NCI-H345 treated with DMSO at 0.1 percent for 48 hours (cell line): Measurements from ENCODE around the gene EPAS1.

Source experiments
- DNase-seq: peaks from one replicate; lab custom pipeline; 2025; ENCODE audit not compliant: unreplicated experiment; lab: John Stamatoyannopoulos, UW

Gene EPAS1

GRCh38 chr2:46404181-46404759 is 107.1 kb downstream of the EPAS1 start:
- DNase-seq, result no peak

- no peak for DNase-seq
Measured at GRCh38 chr2:46407852-46408455, 110.7 kb downstream of the EPAS1 start.

- no peak for DNase-seq
Measured at GRCh38 chr2:46409756-46410155, 112.5 kb downstream of the EPAS1 start.

GRCh38 chr2:46410273-46411244 is 113.4 kb downstream of the EPAS1 start:
- DNase-seq, result no peak

GRCh38 chr2:46411245-46411641 is 114.0 kb downstream of the EPAS1 start:
- DNase-seq, result no peak

GRCh38 chr2:46411985-46412384 is 114.8 kb downstream of the EPAS1 start:
- DNase-seq, result no peak

- no peak for DNase-seq
Measured at GRCh38 chr2:46413111-46413510, 115.9 kb downstream of the EPAS1 start.

GRCh38 chr2:46413631-46414030 is 116.4 kb downstream of the EPAS1 start:
- DNase-seq, result no peak

GRCh38 chr2:46414701-46415100 is 117.5 kb downstream of the EPAS1 start:
- DNase-seq, result no peak

GRCh38 chr2:46416280-46416679 is 119.1 kb downstream of the EPAS1 start:
- no peak for DNase-seq

GRCh38 chr2:46416739-46417403 is 119.7 kb downstream of the EPAS1 start:
- no peak for DNase-seq

- no peak for DNase-seq
Measured at GRCh38 chr2:46420945-46421344, 123.7 kb downstream of the EPAS1 start.

- no peak for DNase-seq
Measured at GRCh38 chr2:46421361-46421760, 124.2 kb downstream of the EPAS1 start.

GRCh38 chr2:46422717-46423394 is 125.6 kb downstream of the EPAS1 start:
- no peak for DNase-seq

GRCh38 chr2:46424937-46425336 is 127.7 kb downstream of the EPAS1 start:
- no peak for DNase-seq

- no peak for DNase-seq
Measured at GRCh38 chr2:46428911-46429436, 131.8 kb downstream of the EPAS1 start.

- DNase-seq, result no peak
Measured at GRCh38 chr2:46430413-46430812, 133.2 kb downstream of the EPAS1 start.

GRCh38 chr2:46430992-46431391 is 133.8 kb downstream of the EPAS1 start:
- no peak for DNase-seq

GRCh38 chr2:46431481-46432235 is 134.5 kb downstream of the EPAS1 start:
- no peak for DNase-seq

- no peak for DNase-seq
Measured at GRCh38 chr2:46434851-46435273, 137.7 kb downstream of the EPAS1 start.
